Adrenal gland (tissue), 12 donors: ENCODE data around the gene CASTOR1. TPM values are rescaled to one million over a fixed set of nuclear protein-coding genes. Genes with fewer than 3 reads are reported as not detected.

Experiments
- DNase-seq, 7 donors: peaks; one replicate each; pipeline ENCODE4 v3.0.0-alpha.2; 2019 to 2020
- H3K27ac ChIP-seq, 5 donors: fragments of 200-600 bp; sonication (generic) in 4 of 5; 1 replicate in 3 of 5; 2 replicates in 2 of 5; pipeline versions ENCODE4 v1.5.1 to v1.8.0; 2016 to 2020; ENCODE audit warnings: mild to moderate bottlenecking in 1 of 5
- H3K27me3 ChIP-seq: fragments of 200-600 bp; 2 replicates; pipeline ENCODE4 v1.8.0; 2021
- H3K36me3 ChIP-seq, 2 donors: fragments of 200-600 bp; replicated peaks in 1 of 2; 1 replicate in 1 of 2; 2 replicates in 1 of 2; pipeline versions ENCODE4 v1.5.1 to v1.8.0; 2018 to 2022
- H3K4me1 ChIP-seq, 2 donors: fragments of 200-600 bp; replicated peaks in 1 of 2; 1 replicate in 1 of 2; 2 replicates in 1 of 2; pipeline versions ENCODE4 v1.5.1 to v1.8.0; 2018 to 2021
- H3K4me3 ChIP-seq, 4 donors: fragments of 200-600 bp; sonication (generic) in 3 of 4; one replicate each; pipeline ENCODE4 v1.5.1; 2016 to 2018
- H3K9me3 ChIP-seq, 3 donors: fragments of 200-600 bp; sonication (generic) in 1 of 3; replicated peaks in 1 of 3; 1 replicate in 2 of 3; 2 replicates in 1 of 3; pipeline versions ENCODE4 v1.5.1 to v1.8.0; 2016 to 2021
- POLR2A ChIP-seq, 2 donors: fragments of 450-650 bp; IDR thresholded peaks; one replicate each; pipeline ENCODE4 v1.6.1; 2017; ENCODE audit warnings: antibody characterized with exemption in 2 of 2, mild to moderate bottlenecking in 2 of 2, moderate library complexity in 1 of 2
- WGBS, 4 donors: extraction: QIAGEN DNeasy Blood & Tissue Kit in 2 of 4; methylation state at CpG; one replicate each; pipeline versions ENCODE4 v1.1.5 to v1.1.7; 2013 to 2017; 5-methylcytosine and 5-hydroxymethylcytosine counted together
- intact Hi-C, 2 donors: fragments of 100-400 bp; cut with DNase I; formaldehyde crosslinking; loops; one replicate each; pipeline versions ENCODE4 v1.14.1 to v1.15.0; 2022 to 2023
- polyA plus RNA-seq, 3 donors: library from polyadenylated mRNA; stranded (reverse); fragments of 200-250 nt in 2 of 3; fragments of 350-450 nt in 1 of 3; fragmentation: Illumina TruSeq in 1 of 3; extraction: RNeasy Lipid Tissue Mini Kit (QIAGEN cat#74804) in 1 of 3; gene quantifications; one replicate each; pipeline ENCODE4 v1.2.3, GENCODE V29; 2013 to 2014
- total RNA-seq, 9 donors: library from RNA; depleted of rRNA in 4 of 9; stranded (reverse); fragments of >200 nt in 4 of 9; fragments of 120-200 nt in 1 of 9; fragmentation: NEBNext Ultra II Directional in 1 of 9; extraction: Animal tissue kit (Norgen Biotek cat#: 25700) in 1 of 9; gene quantifications; one replicate each; pipeline versions ENCODE4 v1.1.0 to v1.2.4, GENCODE V29; 2013 to 2023
- TF ChIP-seq, protein P1 (sequence below), 6 experiments: fragments of 450-650 bp in 4 of 6; fragments of 200-600 bp in 2 of 6; sonication (generic) in 1 of 6; IDR thresholded peaks; 1 replicate in 5 of 6; 2 replicates in 1 of 6; pipeline versions ENCODE4 v1.5.1 to v1.8.0; 2016 to 2021; ENCODE audit warnings: antibody characterized with exemption in 6 of 6, mild to moderate bottlenecking in 2 of 6, moderate library complexity in 1 of 6
- donor health status: healthy with polysubstance abuse.
- donor health status: Bipolar disorder and iron deficiency.
- donor health status: DM: yes; HTN: yes; CAD: no.
- donor health status: DM: no; HTN: no; CAD: no.
- donor health status: DM: no; HTN: no; CAD: no.
- donor health status: DM: yes; HTN: yes; CAD: no.

Gene CASTOR1
- total and polyA plus RNA-seq, 12 donors, result 2.4 to 20.1 (median 15.0) TPM

DNA sequence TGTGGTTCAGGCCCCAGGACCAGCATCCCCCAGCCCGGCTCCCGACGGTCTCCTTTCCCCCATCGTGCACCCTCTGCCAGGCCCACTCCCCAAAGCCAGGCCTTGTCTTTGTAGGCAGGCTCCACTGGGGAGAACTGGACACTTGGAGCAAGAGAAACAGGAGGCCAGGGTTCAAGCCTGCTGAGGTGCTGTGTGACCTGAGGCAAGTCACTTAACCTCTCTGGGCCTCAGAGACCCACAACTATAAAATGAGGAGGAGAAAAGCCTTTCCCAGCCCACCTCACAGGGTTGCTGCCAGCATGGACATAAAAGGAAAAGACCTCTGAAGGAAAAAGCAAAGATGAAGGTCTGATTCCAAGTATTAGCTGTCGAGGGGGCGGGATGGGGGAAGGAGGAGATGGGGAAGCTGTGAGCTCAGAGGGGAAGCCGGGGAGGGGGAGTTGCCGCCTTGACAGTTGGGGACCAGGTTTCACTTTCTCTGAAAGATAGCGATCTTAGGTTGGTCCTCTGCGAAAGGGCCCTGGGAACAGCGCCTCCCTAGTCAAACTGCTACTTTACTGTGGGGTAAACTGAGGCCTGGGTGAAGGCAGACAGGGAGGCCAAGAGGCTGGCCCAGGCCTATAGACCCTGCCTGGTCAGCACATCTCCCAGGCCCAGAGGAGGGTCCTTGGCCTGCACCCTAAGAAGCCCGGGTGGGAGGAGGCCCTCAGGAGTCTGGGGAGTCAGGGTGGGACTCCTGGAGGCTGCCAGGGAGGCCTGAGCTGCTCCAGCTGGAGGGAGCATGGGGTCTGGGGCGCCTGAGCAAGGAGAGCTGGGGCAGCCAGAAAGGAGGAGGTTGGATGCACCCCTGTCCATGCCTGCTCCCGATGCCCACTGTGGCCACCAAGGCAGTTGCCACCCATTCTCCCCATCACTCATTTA is 21.7 kb downstream of the CASTOR1 start:
- Histone ChIP-seq H3K36me3 (no peaks in the 10 kb centered on the region), H3K4me1 (peaks cover 0 to 7% of the 10 kb centered on the region in 2 donors), H3K4me3 (no peak overlapping the region), H3K9me3 (no peaks in the 10 kb centered on the region), H3K27ac (peak overlapping the region in 1 of 5 donors; percentile 87), H3K27me3 (no peaks in the 10 kb centered on the region)
- WGBS, 4 donors, result 70 to 83% (median 71%) methylated on average over 11 to 14 of the region's 14 CpGs
- intact Hi-C loops, result no loop called here
- TF ChIP-seq, protein P1, sequence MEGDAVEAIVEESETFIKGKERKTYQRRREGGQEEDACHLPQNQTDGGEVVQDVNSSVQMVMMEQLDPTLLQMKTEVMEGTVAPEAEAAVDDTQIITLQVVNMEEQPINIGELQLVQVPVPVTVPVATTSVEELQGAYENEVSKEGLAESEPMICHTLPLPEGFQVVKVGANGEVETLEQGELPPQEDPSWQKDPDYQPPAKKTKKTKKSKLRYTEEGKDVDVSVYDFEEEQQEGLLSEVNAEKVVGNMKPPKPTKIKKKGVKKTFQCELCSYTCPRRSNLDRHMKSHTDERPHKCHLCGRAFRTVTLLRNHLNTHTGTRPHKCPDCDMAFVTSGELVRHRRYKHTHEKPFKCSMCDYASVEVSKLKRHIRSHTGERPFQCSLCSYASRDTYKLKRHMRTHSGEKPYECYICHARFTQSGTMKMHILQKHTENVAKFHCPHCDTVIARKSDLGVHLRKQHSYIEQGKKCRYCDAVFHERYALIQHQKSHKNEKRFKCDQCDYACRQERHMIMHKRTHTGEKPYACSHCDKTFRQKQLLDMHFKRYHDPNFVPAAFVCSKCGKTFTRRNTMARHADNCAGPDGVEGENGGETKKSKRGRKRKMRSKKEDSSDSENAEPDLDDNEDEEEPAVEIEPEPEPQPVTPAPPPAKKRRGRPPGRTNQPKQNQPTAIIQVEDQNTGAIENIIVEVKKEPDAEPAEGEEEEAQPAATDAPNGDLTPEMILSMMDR (IDR thresholded peaks at IDR 0.05), result no peak
- TF ChIP-seq POLR2A (IDR thresholded peaks at IDR 0.05), result no peak
- no peak for DNase-seq

DNA sequence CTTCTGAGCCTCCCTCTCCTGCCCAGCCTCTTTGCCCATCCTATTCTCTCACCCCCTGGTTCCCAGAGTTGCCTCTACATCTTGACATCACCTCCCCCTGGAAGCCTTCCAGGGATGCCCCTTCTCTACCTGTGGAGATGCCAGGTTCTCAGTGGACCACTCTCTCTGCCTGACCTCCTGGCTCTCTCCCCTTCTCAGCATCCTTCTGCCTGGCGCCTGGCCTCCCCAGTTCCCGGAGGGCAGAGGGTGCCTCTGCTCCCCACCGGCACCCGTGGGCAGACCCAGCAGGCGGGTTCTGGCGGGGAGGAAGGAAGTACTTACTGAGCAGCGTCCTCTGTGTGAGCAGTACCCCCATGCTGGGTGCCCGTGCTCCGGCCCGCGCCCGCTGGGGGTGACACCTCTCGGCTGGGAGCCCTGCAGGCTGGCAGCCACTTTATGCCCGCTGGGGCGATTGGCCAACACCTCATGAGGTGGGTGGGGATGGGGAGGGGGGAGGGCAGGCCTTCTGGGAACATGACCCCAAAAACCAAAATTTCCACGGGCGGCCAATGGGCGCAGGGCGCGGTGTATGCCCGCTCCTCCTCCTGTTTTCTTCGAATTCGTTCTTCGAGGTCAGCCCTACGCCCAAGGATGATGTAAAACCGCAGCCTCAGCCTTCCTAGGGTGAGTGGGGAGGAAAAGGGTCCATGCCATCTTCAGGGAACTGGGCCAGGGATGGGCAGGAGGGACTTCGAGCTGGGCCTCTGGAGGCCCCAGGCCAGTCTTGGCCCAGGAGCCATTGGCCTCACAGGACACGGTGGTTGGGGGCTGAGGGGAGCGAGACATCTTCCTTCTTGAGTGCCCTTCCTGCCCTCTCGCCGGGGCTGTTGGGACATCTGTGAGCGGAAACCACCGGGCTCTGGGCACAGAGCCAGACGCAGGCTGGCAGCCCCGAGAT is 22.6 kb downstream of the CASTOR1 start, which contains the start of gene OSM:
OSM (minus strand) TSS at position 407 of the 937 bp plus-strand sequence; CDS start at position 355, 52 bp downstream.
- 65 to 84% (median 70%) methylated on average over 14 to 35 of the region's 35 CpGs for WGBS, 4 donors
- no peak for TF ChIP-seq POLR2A (IDR thresholded peaks at IDR 0.05)
- TF ChIP-seq, protein P1 (IDR thresholded peaks at IDR 0.05), result no peak
- intact Hi-C loops, result no loop called here
- peak; percentile 50 to 76 (median 62) for DNase-seq
- H3K36me3 ChIP-seq, result no peaks in the 10 kb centered on the region
- H3K4me1 ChIP-seq, result peaks cover 0 to 9% of the 10 kb centered on the region in 2 donors
- H3K27me3 ChIP-seq, result no peaks in the 10 kb centered on the region
- no peaks in the 10 kb centered on the region for H3K9me3 ChIP-seq
- H3K4me3 ChIP-seq, result peak within 1 kb of the TSS in 2 of 4 donors; percentile 3 to 33
- H3K27ac ChIP-seq, result peak within 1 kb of the TSS; percentile 10 to 87 (median 53)

DNA sequence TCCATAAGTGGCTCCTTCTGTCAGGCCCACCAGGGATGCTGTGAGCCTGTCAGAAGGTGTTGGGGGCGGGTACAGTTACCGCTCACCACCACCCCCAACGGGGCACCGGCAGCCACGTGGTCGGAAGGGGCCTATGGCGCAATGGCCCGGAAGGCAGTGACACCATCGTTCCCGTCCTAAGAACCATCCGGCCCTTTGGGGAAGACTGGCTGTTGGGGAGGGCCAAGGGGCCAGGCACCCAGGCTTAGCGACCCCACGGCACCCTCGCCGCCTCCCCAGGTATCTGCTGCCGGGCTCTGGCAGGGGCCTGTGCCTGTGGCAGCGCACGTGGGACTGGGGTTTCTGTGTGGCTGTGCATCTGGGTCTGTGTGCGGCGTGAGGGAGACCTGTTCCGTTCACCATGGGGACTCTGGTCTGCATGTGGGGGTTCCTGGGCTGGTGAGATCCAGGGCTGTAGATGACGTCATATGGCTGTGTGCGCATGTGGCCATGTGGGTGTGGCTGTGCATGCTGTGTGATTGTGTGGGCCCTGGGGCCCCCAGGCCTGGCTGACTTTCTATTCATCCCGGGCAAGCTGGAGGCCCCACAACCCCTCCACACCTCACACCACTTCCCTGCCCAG is 23.4 kb downstream of the CASTOR1 start:
- TF ChIP-seq POLR2A (IDR thresholded peaks at IDR 0.05), result peak in 1 of 2 donors; percentile 12
- TF ChIP-seq, protein P1 (IDR thresholded peaks at IDR 0.05), result no peak
- Histone ChIP-seq H3K4me3 (peak overlapping the region in 1 of 4 donors; percentile 33), H3K9me3 (no peaks in the 10 kb centered on the region), H3K27me3 (no peaks in the 10 kb centered on the region), H3K36me3 (no peaks in the 10 kb centered on the region), H3K27ac (peak overlapping the region; percentile 10 to 87 (median 53)), H3K4me1 (peaks cover 0 to 9% of the 10 kb centered on the region in 2 donors)
- WGBS, 4 donors, result 64 to 86% (median 65%) methylated on average over 11 to 24 of the region's 24 CpGs
- DNase-seq, result peak in 2 of 7 donors; percentile 56 to 58
- intact Hi-C loops, result no loop called here
